GM19238 (cell line): ENCODE results near the gene TOP3A.
"Not testable (repeated sequence)": the region's sequence is repeated elsewhere in the genome, so short reads cannot be mapped to it uniquely, and the experiment has no call there.

ENCODE experiments used
- DNase-seq: peaks from one replicate; pipeline ENCODE4 v3.0.0; 2011; ENCODE audit warnings: low spot score; ENCODE audit not compliant: insufficient read length

Gene TOP3A

DNA sequence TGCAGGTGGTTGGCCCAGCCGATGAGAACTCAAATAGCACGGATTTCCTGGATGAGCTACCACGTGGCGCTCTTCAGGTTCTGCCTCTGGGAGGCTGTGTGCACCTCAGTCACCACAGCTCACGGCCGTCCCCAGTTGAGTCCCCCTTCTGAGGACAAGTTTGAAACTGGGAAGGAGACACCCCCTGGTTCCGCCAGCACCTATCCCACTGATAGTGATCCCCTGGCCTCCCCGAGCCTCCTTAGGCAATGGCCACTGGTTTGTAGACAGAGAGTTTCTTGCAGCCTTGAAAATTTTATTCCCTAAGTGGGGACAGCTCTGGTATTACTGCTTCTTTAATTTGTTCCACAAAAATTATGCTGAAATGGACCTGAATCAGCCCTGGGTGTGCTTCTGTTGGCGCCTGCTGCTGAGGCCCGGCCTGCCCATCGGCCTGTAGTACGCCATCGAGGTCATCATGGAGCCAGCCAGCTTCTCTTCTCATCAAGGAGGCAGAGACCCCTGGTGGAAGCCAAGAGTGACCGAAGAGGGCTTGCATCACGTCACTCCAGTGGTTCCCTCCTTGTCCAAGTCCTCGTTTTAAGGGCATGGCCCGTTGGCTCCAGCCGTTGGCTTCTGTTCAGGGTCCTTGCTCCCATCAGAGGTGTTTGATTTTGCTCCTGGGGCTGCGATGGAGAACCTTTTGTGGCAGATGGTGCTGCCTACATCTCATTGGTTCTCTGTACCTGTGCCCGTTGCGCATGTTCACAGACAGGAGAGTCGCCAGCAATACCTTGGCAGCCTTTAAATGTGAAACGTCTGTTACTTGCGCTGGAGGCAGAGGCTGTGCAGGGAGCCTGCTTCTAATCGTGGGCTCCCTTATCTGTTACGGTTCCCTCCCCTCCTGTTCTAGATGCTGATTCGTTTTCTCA, 9.6 kb upstream of the TOP3A start:
- no peak for DNase-seq

DNA sequence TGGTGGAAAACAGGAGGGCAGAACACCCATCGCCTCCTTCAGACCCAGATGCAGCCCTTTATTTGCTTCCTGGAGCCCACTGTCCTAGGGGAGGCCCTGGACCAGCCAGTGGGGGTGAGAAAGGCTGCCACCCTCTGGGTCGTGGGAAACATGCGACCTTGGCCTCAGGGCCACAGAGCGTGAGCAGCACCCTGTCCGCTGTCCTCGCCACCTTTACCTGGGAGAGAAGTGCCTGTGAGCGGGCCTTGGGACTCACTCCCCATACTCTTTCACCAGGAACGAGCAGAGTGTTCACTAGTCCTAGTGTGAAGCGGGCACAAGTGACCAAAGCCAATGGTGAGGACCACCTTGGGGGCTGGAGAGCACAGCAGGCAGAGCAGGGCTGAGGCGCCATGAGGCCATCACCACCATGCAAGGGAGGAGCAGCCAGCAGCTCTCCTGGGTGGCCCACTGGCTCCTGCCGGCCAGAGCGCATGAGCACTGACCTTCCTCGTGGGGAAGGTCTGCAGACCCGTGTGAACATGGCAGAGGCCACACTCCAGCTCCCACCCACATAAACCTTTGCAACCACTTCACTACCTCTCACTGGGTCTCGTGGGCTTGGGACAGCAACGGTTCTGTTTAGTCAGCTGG, 8.8 kb upstream of the TOP3A start:
- no peak for DNase-seq

DNA sequence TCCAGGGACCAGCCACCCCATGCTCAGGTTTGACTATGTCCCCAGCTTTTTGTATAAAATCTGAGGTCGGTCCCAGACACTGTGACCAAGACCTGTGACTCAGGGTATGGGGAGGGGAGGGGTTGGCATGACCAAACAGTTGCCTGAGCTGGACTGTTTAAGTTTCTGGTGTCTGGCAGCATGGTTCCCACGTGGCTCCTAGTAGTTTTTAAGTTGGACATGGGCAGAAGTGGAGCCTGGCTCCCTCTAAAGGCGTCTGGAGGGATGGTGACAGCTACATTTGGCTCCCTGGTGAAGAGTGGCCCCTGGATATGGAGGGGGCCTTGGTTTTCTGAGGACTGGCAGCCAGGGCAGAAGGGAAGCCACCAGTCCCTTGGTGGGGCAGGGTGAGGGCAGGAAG, 8.2 kb upstream of the TOP3A start:
- DNase-seq, result no peak

DNA sequence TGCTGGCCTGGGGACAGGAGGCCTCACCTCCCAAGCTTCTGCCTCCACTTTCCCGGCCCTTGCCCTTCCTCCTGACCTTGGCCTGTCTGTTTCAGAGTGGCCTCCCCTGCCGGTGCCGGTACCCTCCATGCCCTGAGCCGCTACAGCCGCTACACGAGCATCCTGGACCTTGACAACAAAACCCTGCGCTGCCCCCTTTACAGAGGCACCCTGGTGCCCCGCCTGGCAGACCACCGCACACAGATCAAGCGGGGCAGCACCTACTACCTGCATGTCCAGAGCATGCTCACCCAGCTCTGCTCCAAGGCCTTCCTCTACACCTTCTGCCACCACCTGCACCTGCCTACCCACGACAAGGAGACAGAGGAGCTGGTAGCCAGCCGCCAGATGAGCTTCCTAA, 7.7 kb upstream of the TOP3A start:
- DNase-seq, result no peak

DNA sequence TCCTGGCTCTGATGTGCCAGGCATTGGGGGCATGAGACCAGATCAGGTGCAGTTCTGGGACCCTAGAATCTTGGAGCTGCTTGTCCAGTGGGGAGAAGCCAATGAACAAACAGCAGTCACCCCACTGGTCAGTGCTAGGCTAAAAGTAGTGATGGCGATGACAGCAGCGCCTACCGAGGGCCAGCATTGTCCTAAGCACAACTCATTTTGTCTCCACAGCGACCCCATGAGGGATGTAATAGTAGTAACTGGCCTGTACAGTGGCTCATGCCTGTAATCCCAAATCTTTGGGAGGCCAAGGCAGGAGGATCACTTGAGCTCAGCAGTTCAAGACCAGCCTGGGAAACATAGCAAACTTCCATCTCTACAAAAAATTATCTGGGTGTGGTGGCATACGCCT, 6.5 kb upstream of the TOP3A start:
- no peak for DNase-seq

DNA sequence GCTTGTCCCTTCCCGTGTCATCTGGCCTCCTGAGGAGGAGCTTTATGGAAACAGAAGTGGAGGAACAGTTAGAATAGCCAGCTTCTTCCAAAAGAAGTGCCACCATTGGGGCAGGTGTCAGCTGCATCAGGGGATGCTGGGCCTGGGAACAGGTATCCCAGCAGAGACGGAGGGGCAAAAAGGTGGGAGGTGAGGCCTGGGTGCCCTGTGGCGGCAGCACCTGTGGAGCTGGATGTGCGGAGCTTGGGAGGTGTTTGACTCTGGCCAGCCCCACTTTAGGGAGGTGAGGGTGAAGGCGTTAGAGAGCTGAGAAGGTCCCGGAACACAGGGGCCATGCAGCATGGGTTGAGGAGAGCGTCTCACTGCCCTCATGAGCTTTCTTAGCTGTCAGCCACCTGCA, 5.5 kb upstream of the TOP3A start:
- DNase-seq, result no peak

DNA sequence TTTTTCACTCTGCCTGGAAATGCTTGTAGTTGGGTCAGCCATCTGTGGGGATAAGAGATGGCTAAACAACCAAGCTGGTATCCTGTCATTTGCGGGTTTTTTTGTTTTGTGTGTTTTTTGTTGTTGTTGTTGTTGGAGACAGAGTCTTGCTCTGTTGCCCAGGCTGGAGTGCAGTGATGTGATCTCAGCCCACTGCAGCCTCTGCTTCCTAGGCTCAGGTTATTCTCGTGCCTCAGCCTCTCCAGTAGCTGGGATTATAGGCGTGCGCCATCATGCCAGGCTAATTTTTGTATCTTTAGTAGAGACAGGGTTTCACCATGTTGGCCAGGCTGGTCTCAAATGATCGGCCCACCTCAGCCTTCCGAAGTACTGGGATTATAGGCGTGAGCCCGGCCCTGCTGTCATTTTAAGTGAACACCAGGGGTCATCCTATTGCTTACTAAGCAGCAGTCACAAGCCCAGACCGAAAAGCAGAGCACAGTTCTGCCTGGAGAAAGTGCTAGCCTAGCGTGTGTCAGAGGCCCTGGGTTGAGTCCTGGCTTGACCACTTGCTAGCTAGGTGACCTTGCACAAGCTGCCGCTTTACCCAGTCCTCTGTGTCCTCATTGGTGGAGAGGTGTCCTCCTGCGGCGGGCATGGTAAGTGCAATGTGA, 4.9 kb upstream of the TOP3A start:
- no peak for DNase-seq

DNA sequence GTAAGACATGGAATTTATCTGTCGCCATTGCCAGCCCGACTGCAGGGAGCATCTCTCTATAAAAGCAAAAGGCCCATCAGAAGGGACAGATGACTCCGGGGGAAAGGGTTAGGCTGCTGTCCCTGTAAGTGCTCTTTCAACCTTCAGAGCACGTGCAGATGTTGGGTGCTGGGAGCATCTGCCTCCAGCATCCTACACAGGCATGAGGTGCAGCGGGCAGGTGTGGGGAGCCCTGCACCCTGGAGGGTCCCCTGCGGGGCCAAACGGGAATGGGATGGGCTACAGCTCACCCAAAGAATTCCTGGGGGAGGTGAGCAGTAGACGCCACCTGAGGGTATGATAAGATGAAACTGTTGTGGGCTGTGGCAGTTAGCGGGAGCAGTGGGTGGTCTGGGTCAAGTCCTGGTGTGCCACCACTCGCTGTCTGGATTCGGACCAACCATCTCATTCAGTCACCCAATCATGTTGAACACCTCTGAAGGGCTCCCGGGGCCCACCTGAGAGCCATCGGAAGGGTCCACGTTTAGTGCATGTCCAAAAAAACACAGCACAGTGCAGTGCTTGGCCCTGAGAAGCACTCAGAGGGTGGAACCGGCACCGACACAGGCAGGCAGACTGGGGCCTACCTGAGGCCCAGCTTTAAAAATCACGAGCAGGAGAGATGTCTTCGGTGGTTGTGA, 4.1 kb upstream of the TOP3A start:
- no peak for DNase-seq

DNA sequence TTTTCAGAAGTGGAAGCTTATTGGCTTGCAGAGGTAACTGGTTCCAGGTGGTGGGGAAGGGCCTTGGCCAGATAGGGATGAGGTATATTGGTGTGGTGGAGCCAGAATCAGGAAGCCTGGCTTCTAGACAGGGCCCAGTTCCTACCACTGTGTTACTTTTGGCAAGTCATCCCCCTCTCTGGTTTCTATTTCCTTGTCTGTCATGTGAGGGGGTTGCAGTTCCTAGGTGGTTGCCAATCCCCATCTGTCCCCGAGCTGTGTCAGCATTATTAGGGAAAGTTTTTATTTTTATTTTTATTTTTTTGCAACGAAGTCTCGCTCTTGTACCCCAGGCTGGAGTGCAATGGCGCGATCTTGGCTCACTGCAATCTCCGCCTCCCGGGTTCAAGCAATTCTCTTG, 3.3 kb upstream of the TOP3A start:
- DNase-seq, result no peak

DNA sequence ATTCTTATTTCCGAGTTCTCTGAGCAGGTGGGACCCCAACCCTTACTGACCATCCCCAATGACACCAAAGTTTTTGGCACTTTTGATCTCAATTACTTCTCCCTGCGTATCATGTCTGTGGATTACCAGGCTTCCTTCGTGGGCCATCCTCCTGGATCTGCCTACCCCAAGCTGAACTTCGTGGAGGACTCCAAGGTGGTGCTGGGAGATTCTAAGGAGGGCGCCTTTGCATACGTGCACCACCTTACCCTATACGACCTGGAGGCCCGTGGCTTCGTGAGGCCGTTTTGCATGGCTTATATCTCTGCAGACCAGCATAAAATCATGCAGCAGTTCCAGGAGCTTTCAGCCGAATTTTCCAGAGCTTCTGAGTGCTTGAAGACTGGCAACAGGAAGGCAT, 1.2 kb upstream of the TOP3A start:
- no peak for DNase-seq

DNA sequence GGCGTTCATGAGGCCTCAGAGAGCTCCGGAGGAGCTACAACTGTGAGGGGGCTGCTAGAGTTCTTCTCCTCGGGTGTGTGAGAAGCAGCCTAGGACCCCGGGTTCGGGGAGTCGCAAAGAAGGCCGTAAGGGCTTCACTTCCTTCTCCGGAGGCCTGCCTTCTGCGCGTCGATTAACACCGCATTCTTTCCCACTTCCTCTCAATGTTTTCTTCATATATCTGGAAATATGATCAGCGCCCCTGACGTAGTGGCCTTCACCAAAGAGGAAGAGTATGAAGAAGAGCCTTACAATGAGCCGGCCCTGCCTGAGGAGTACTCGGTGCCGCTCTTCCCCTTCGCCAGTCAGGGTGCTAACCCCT, 748 bp upstream of the TOP3A start:
- no peak for DNase-seq

DNA sequence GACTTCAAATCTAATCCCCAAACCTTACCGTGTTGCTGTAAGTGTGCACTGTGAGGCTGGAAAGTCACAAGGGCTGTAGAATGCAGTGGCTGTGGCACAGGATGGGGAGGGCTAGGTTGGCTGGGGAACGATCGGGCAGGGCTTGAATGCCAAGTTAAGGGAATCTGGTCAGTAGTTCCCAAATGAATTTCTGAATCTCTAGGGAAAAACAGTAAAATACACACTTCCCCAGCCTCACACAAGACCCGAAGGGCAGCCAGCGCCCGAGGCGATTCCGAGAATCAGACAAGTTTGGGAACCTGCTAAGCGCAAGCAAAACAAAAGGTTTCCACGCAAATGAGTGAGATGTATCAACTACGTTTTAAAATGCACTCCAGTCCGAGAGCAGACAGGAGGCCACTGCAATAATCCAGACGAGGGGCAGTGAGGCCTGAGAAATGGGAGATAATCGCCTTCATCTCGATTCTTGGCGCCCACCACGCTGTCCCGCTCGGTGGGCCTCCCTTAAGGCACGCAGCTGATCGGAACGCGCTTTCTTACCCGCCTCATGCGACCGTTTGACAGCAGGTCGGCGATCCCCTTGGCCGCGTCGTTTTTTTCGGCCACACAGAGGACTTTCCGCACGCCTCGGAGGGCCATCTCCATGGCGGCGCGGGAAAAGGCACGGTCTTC, 599 bp downstream of the TOP3A start:
- DNase-seq, result no peak

DNA sequence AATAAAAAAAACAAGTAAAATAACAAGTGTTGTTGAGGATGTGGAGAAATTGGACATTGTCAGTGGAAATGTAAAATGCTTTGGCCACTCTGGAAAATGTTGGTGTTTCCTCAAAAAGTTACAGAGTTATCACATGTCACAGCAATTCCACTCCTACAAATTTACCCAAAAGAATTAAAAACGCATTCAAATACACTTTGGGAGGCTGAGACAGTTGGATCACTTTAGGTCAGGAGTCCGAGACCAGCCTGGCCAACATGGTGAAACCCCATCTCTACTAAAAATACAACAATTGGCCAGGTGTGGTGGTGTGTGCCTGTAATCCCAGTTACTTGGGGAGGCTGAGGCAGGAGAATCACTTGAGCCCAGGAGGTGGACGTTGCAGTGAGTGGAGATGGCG, 5.6 kb downstream of the TOP3A start:
- no peak for DNase-seq

DNA sequence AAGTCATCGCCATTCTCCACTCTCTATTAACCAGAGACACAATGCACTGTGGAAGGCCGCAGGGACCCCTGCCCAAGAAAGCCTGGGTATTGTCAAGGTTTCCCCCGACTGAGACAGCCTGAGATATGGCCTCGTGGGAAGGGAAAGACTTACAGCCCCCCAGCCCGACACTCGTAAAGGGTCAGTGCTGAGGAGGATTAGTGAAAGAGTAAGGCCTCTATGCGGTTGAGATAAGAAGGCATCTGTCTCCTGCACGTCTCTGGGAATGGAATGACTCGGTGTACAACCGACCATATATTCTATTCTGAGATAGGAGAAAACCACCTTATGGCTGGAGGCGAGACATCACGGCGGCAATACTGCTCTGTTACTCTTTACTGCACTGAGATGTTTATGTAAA, 11.6 kb downstream of the TOP3A start:
- not testable (repeated sequence) for DNase-seq

DNA sequence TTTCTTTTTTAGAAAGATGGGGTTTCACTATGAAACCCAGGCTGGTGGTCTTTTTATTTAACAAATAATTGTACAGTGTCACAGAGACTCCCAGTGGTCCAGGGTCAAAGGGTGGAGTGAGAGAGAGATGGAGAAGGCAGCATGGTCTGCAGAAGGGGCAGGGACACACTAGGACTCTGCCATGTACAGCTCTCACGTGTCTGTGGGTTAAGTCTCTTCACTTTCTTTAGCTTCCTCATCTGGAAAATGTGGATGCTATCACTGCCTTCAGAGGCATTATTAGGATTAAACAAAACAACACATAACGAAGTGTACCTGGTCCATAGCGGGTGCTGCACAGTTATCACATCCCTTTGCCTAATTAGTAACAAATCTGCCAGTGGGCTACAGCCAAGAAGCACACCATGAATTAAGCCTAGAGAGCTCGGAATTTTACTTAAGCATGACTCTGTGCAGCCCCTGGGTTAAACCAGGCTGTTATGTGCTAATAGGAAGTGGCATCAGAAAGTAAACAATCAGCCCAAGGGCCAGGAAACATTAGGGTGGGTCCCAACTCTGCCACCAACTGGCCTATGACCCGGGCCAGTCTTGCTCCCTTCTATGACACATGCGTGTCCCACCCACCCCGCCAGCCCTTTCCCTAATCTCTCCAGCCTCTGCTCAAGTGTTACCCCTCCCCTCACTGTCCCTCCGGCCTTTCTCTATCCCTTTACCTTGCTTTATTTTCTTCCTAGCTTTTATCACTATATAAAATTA, 13.9 kb downstream of the TOP3A start:
- no peak for DNase-seq

DNA sequence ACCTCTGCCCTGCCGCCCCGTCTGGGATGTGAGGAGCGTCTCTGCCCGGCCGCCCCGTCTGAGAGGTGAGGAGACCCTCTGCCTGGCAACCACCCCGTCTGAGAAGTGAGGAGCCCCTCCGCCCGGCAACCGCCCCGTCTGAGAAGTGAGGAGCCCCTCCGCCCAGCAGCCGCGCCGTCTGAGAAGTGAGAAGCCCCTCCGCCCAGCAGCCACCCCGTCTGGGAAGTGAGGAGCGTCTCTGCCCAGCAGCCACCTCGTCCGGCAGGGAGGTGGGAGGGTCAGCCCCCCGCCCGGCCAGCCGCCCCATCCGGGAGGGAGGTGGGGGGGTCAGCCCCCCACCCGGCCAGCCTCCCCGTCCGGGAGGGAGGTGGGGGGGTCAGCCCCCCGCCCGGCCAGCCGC, 16.7 kb downstream of the TOP3A start:
- DNase-seq, result not testable (repeated sequence)

DNA sequence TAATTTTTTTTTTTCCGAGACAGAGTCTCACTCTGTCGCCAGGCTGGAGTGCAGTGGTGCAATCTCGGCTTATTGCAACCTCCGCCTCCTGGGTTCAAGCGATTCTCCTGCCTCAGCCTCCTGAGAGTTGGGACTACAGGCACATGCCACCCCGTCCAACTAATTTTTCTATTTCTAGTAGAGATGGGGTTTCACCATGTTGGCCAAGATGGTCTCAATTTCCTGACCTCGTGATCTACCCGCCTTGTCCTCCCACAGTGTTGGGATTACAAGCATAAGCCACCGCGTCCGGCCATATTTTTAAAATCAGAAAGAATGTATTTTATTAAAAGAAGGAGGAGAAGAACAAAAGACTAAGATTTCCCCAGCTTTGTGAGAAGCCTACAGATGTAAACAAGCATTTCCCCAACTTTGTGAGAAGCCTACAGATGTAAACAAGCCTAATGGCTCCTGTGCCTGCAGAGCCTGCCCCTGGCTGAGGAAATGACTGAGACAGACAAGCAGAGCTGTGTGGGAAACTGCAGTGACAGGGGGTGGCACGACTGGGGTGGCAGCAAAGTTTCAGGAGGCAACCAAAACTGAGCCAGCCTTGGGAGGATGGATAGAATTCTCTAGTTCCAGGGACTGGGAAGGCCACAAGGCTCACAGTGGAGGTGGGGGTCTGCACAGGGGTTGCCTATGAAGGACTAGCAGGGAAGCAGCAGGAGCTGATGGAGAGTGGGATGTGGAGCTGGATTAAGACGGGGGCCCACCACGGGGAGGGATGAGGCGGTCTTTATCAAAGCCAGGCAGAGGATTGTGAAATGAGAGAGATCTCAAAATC, 22.9 kb downstream of the TOP3A start:
- no peak for DNase-seq

DNA sequence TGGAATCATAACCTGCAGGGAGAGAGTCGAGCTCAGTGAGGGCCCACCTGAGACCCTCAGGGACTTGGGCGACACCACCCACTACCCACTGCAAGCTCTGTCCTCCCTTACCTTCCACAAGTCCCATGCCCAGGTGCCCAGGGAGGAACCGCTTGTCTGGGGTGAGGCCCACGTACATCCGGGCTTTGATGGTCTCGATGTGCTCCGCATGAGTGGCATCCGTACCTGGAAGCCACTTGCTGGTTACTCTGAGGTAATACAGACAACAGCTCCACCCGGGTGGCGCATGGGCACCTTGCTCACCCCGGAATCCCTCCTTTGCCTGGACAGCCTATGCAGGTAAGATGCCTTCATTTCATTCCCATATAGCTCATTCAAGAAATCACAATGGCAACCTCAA, 29.5 kb downstream of the TOP3A start:
- DNase-seq, result no peak

DNA sequence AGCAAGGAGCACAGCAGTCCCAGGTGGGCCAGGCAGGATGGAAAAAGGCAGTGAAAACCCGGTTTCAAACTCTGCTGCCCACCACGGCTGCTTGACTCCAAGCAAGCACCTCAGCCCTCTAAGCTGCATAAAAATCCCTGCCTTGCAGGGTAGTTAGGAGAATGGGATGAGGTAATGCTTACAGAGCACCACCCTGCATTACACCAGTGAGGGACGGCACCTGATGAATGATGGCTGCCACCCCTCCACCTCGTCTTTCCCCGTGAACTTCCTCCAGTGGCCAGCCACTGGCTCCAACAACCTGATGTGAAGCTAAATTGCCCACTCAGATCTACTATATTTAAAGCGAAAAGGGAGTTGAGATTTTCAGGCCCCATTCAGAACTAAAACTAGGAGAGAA, 33.0 kb downstream of the TOP3A start:
- no peak for DNase-seq
